Measurements from ENCODE around the gene METTL1. TPM values are rescaled to one million over a fixed set of nuclear protein-coding genes. Genes with fewer than 3 reads are reported as not detected.

The METTL1 gene
- total RNA-seq, 1 donor from 2014 or later, result 10.6 TPM

DNA sequence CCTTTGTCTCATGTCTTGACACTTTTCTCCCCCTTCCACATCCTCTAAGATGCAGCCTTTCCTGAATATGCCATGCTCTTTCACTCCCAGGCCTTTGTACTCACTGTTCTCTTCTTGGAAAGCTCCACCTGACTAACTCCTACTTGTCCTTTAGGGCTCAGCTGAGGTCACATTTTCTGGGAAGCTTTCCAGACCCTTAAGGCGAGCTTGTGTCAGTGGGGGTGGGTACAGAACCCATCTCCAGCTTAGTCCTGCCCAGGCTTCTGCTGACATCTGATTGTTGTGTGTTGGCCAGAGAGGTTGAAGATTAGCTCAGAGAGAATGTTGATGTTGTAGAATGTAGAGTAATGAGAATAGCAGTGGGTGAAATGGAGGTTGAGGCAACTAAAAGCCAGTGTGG, 7.8 kb upstream of the METTL1 start:
- no peak overlapping the region for H3K27ac Mint-ChIP-seq (ENCODE audit: unreplicated experiment)
- TF ChIP-seq, protein P1, sequence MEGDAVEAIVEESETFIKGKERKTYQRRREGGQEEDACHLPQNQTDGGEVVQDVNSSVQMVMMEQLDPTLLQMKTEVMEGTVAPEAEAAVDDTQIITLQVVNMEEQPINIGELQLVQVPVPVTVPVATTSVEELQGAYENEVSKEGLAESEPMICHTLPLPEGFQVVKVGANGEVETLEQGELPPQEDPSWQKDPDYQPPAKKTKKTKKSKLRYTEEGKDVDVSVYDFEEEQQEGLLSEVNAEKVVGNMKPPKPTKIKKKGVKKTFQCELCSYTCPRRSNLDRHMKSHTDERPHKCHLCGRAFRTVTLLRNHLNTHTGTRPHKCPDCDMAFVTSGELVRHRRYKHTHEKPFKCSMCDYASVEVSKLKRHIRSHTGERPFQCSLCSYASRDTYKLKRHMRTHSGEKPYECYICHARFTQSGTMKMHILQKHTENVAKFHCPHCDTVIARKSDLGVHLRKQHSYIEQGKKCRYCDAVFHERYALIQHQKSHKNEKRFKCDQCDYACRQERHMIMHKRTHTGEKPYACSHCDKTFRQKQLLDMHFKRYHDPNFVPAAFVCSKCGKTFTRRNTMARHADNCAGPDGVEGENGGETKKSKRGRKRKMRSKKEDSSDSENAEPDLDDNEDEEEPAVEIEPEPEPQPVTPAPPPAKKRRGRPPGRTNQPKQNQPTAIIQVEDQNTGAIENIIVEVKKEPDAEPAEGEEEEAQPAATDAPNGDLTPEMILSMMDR (IDR thresholded peaks at IDR 0.05; ENCODE audit: unreplicated experiment), result no peak
- no peak for DNase-seq (ENCODE audit: low spot score)
- no peaks in the 10 kb centered on the region for H3K9me3 Mint-ChIP-seq (ENCODE audit: unreplicated experiment)
- H3K27me3 Mint-ChIP-seq (ENCODE audit: unreplicated experiment), result peaks cover 2% of the 10 kb centered on the region
- H3K4me3 Mint-ChIP-seq (ENCODE audit: unreplicated experiment), result no peak overlapping the region
- peaks cover 22% of the 10 kb centered on the region for H3K36me3 Mint-ChIP-seq (ENCODE audit: low read depth, unreplicated experiment)
- H3K4me1 Mint-ChIP-seq (ENCODE audit: unreplicated experiment), result peaks cover 15% of the 10 kb centered on the region

DNA sequence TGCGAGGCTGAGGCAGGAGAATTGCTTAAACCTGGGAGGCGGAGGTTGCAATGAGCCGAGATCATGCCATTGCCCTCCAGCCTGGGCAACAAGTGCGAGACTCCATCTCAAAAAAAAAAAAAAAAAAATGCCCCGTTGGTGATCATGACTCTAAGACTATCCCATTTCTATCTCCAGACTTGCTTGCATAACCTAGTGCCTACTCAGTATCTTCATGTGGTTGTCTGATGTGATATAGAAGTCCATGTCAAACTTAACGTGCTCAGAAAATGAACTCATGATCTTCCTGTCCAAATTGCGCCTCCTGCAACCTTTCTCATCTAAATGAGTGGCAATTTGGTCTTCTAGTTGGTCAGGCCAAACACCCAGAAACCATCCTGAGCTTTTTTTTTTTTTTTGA, 6.0 kb upstream of the METTL1 start:
- no peak for DNase-seq (ENCODE audit: low spot score)
- TF ChIP-seq, protein P1 (IDR thresholded peaks at IDR 0.05; ENCODE audit: unreplicated experiment), result no peak
- Mint-ChIP-seq H3K27ac (ENCODE audit: unreplicated experiment) (no peak overlapping the region), H3K27me3 (ENCODE audit: unreplicated experiment) (peaks cover 1% of the 10 kb centered on the region), H3K4me3 (ENCODE audit: unreplicated experiment) (no peak overlapping the region), H3K4me1 (ENCODE audit: unreplicated experiment) (peaks cover 11% of the 10 kb centered on the region), H3K9me3 (ENCODE audit: unreplicated experiment) (no peaks in the 10 kb centered on the region), H3K36me3 (ENCODE audit: low read depth, unreplicated experiment) (peaks cover 15% of the 10 kb centered on the region)

GRCh38 chr12:57777367-57777766, 5.5 kb upstream of the METTL1 start:
- no peak overlapping the region for H3K27ac Mint-ChIP-seq (ENCODE audit: unreplicated experiment)
- H3K9me3 Mint-ChIP-seq (ENCODE audit: unreplicated experiment), result no peaks in the 10 kb centered on the region
- peaks cover 12% of the 10 kb centered on the region for H3K36me3 Mint-ChIP-seq (ENCODE audit: low read depth, unreplicated experiment)
- no peak for DNase-seq (ENCODE audit: low spot score)
- no peak overlapping the region for H3K4me3 Mint-ChIP-seq (ENCODE audit: unreplicated experiment)
- H3K27me3 Mint-ChIP-seq (ENCODE audit: unreplicated experiment), result peaks cover 1% of the 10 kb centered on the region
- TF ChIP-seq, protein P1 (IDR thresholded peaks at IDR 0.05; ENCODE audit: unreplicated experiment), result no peak
- H3K4me1 Mint-ChIP-seq (ENCODE audit: unreplicated experiment), result peaks cover 9% of the 10 kb centered on the region

GRCh38 chr12:57776247-57776587, 4.3 kb upstream of the METTL1 start:
- Mint-ChIP-seq H3K27me3 (ENCODE audit: unreplicated experiment) (peaks cover 3% of the 10 kb centered on the region), H3K27ac (ENCODE audit: unreplicated experiment) (no peak overlapping the region), H3K4me1 (ENCODE audit: unreplicated experiment) (peaks cover 9% of the 10 kb centered on the region), H3K36me3 (ENCODE audit: low read depth, unreplicated experiment) (peaks cover 9% of the 10 kb centered on the region), H3K9me3 (ENCODE audit: unreplicated experiment) (no peaks in the 10 kb centered on the region), H3K4me3 (ENCODE audit: unreplicated experiment) (no peak overlapping the region)
- no peak for DNase-seq (ENCODE audit: low spot score)
- TF ChIP-seq, protein P1 (IDR thresholded peaks at IDR 0.05; ENCODE audit: unreplicated experiment), result no peak

GRCh38 chr12:57775563-57776246, 3.8 kb upstream of the METTL1 start:
- Mint-ChIP-seq H3K4me1 (ENCODE audit: unreplicated experiment) (peaks cover 9% of the 10 kb centered on the region), H3K27ac (ENCODE audit: unreplicated experiment) (no peak overlapping the region), H3K9me3 (ENCODE audit: unreplicated experiment) (no peaks in the 10 kb centered on the region), H3K27me3 (ENCODE audit: unreplicated experiment) (peaks cover 3% of the 10 kb centered on the region), H3K36me3 (ENCODE audit: low read depth, unreplicated experiment) (peaks cover 9% of the 10 kb centered on the region), H3K4me3 (ENCODE audit: unreplicated experiment) (no peak overlapping the region)
- TF ChIP-seq, protein P1 (IDR thresholded peaks at IDR 0.05; ENCODE audit: unreplicated experiment), result no peak
- no peak for DNase-seq (ENCODE audit: low spot score)

All from endothelial cell (in vitro differentiated cells).